Psoas muscle (tissue), 8 donors: ENCODE data around the gene GPR37L1. TPM values are rescaled to one million over a fixed set of nuclear protein-coding genes. Genes with fewer than 3 reads are reported as not detected.

Experiments
- ATAC-seq, 4 donors: fragments of 200-7000 bp; cut with Tn5 transposase; one replicate each; pipeline ENCODE4 v1.9.1; 2020; ENCODE audit warnings: moderate library complexity in 3 of 4, mild to moderate bottlenecking in 2 of 4
- DNase-seq, 2 donors: peaks; one replicate each; pipeline ENCODE4 v3.0.0-alpha.2; 2020
- H3K27ac ChIP-seq: fragments of 200-600 bp; one replicate; pipeline ENCODE4 v1.8.0; 2022
- H3K27me3 ChIP-seq, 3 donors: fragments of 200-600 bp in 1 of 3; one replicate each; pipeline versions ENCODE4 v1.6.1 to v1.8.0; 2013 to 2022; ENCODE audit warnings: low read length in 2 of 3, mild to moderate bottlenecking in 2 of 3, moderate library complexity in 1 of 3; ENCODE audit not compliant: insufficient read depth in 3 of 3
- H3K36me3 ChIP-seq, 2 donors: fragments of 200-600 bp in 1 of 2; one replicate each; pipeline versions ENCODE4 v1.6.1 to v1.8.0; 2013 to 2022; ENCODE audit warnings: low read depth in 1 of 2, mild to moderate bottlenecking in 1 of 2, moderate library complexity in 1 of 2; ENCODE audit not compliant: insufficient read depth in 1 of 2
- H3K4me1 ChIP-seq: fragments of 200-600 bp; one replicate; pipeline ENCODE4 v1.8.0; 2022
- H3K4me3 ChIP-seq: fragments of 200-600 bp; one replicate; pipeline ENCODE4 v1.8.0; 2022; ENCODE audit warnings: mild to moderate bottlenecking
- H3K9me3 ChIP-seq: fragments of 200-600 bp; one replicate; pipeline ENCODE4 v1.8.0; 2022
- CTCF ChIP-seq: fragments of 200-600 bp; IDR thresholded peaks from one replicate; pipeline ENCODE4 v1.8.0; 2022; ENCODE audit warnings: antibody characterized with exemption
- WGBS, 3 donors: extraction: QIAGEN DNeasy Blood & Tissue Kit; methylation state at CpG; one replicate each; pipeline versions ENCODE4 v1.1.6 to v1.1.7; 2013; 5-methylcytosine and 5-hydroxymethylcytosine counted together
- intact Hi-C, 2 donors: fragments of 100-400 bp; cut with DNase I; formaldehyde crosslinking; loops; one replicate each; pipeline versions ENCODE4 v1.11.0 to v1.14.2; 2022
- polyA plus RNA-seq, 3 donors: library from polyadenylated mRNA; stranded (reverse); fragments of 200-250 nt; gene quantifications; one replicate each; pipeline ENCODE4 v1.2.3, GENCODE V29; 2013
- total RNA-seq, 4 donors: library from RNA; stranded (reverse); fragmentation: NEBNext Ultra II Directional in 2 of 4; extraction: Animal tissue kit (Norgen Biotek cat#: 25700) in 2 of 4; gene quantifications; one replicate each; pipeline versions ENCODE4 v1.2.1 to v1.2.4, GENCODE V29; 2021 to 2023
- donor health status: healthy with polysubstance abuse.
- donor health status: DM: no; HTN: no; CAD: no; lungs with moderate emphysema.
- donor health status: Bipolar disorder and iron deficiency.
- donor health status: healthy.
- donor health status: DM: yes; HTN: yes; CAD: no.
- donor health status: DM: no; HTN: no; CAD: no.
- donor health status: DM: no; HTN: no; CAD: no.
- donor health status: DM: yes; HTN: yes; CAD: no.

Gene GPR37L1
- total and polyA plus RNA-seq, 7 donors, result 0.01 TPM; not detected in 4

- intact Hi-C loops, result loop anchor here in 1 of 2 donors (5.0 kb wide), 1 partner anchor 114 kb away; no protein-coding TSS in a partner anchor
- Histone ChIP-seq H3K27me3 (no peaks in the 10 kb centered on the region), H3K36me3 (no peaks in the 10 kb centered on the region), H3K27ac (no peak overlapping the region), H3K9me3 (no peaks in the 10 kb centered on the region), H3K4me1 (no peaks in the 10 kb centered on the region), H3K4me3 (no peak overlapping the region)
- ATAC-seq (no peak), DNase-seq (no peak)
- 61 to 74% (median 62%) methylated on average over 7 of the region's 7 CpGs for WGBS, 3 donors
- TF ChIP-seq CTCF, result no peak
Measured at GRCh38 chr1:202121006-202121405, 1.7 kb upstream of the GPR37L1 start.

DNA sequence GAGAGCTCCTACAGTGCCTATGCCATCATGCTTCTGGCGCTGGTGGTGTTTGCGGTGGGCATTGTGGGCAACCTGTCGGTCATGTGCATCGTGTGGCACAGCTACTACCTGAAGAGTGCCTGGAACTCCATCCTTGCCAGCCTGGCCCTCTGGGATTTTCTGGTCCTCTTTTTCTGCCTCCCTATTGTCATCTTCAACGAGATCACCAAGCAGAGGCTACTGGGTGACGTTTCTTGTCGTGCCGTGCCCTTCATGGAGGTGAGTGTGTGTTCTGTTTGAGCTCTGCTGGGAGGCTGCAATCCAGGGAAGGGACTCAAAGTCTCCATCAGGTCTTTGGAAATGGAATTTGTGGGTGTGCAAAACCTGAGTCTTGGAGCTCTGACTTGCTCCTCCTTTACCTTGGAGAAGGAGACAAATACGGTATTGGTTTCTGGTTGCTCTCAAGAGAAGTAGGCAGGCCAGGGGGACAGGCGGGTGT, 658 bp downstream of the GPR37L1 start:
- TF ChIP-seq CTCF, result no peak
- Histone ChIP-seq H3K4me3 (no peak overlapping the region), H3K36me3 (no peaks in the 10 kb centered on the region), H3K9me3 (no peaks in the 10 kb centered on the region), H3K4me1 (no peaks in the 10 kb centered on the region), H3K27ac (no peak overlapping the region), H3K27me3 (no peaks in the 10 kb centered on the region)
- intact Hi-C loops, result loop anchor here in 1 of 2 donors (5.0 kb wide), 1 partner anchor 116 kb away; no protein-coding TSS in a partner anchor
- ATAC-seq (no peak), DNase-seq (no peak)
- 88 to 92% (median 90%) methylated on average over 10 of the region's 10 CpGs for WGBS, 3 donors

DNA sequence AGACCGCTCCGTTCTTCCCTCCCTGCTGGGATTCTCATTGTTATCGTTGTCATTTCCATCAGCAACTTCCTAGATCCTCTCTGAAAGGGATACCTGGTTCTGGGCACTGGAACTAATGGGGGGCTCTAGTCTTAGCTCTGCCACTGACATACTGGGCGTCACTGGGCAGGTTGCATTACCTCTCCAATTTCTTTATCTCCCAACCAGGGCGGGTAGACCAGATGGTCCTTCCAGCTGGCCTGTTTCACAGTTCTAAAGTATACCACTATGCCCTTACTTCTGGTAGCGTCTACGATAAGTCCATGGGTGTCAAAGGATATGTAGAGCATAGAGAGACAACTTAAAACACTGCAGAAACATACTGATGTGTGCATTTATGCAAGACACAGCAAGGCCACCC, 1.4 kb downstream of the GPR37L1 start:
- TF ChIP-seq CTCF, result no peak
- no peak overlapping the region for H3K4me3 ChIP-seq
- 83 to 84% (median 83%) methylated on average over 7 of the region's 7 CpGs for WGBS, 3 donors
- no peaks in the 10 kb centered on the region for H3K27me3 ChIP-seq
- DNase-seq (no peak), ATAC-seq (no peak)
- no peak overlapping the region for H3K27ac ChIP-seq
- no peaks in the 10 kb centered on the region for H3K9me3 ChIP-seq
- intact Hi-C loops, result loop anchor here in 1 of 2 donors (5.0 kb wide), 1 partner anchor 117 kb away; no protein-coding TSS in a partner anchor
- no peaks in the 10 kb centered on the region for H3K4me1 ChIP-seq
- no peaks in the 10 kb centered on the region for H3K36me3 ChIP-seq

- intact Hi-C loops, result no loop called here
- Histone ChIP-seq H3K27ac (no peak overlapping the region), H3K9me3 (no peaks in the 10 kb centered on the region), H3K36me3 (no peaks in the 10 kb centered on the region), H3K27me3 (no peaks in the 10 kb centered on the region), H3K4me1 (no peaks in the 10 kb centered on the region), H3K4me3 (no peak overlapping the region)
- TF ChIP-seq CTCF, result no peak
- ATAC-seq (no peak), DNase-seq (no peak)
- 92 to 94% (median 94%) methylated on average over 8 of the region's 8 CpGs for WGBS, 3 donors
Measured at GRCh38 chr1:202125611-202126010, 2.9 kb downstream of the GPR37L1 start.

- no peak for DNase-seq
- no peak for TF ChIP-seq CTCF
- Histone ChIP-seq H3K4me1 (no peaks in the 10 kb centered on the region), H3K4me3 (no peak overlapping the region), H3K36me3 (no peaks in the 10 kb centered on the region), H3K27ac (no peak overlapping the region), H3K27me3 (no peaks in the 10 kb centered on the region), H3K9me3 (no peaks in the 10 kb centered on the region)
- 49 to 61% (median 52%) methylated on average over 9 of the region's 9 CpGs for WGBS, 3 donors
- no peak for ATAC-seq
- intact Hi-C loops, result no loop called here
Measured at GRCh38 chr1:202126426-202126825, 3.7 kb downstream of the GPR37L1 start.
